ENCODE measurements around the gene ENOPH1. TPM values are rescaled to one million over a fixed set of nuclear protein-coding genes. Genes with fewer than 3 reads are reported as not detected.

Gene ENOPH1
- total and polyA plus RNA-seq, 2 of the 4 experiments (the other 2 are of a cell fraction): 18.0 to 36.0 TPM

DNA sequence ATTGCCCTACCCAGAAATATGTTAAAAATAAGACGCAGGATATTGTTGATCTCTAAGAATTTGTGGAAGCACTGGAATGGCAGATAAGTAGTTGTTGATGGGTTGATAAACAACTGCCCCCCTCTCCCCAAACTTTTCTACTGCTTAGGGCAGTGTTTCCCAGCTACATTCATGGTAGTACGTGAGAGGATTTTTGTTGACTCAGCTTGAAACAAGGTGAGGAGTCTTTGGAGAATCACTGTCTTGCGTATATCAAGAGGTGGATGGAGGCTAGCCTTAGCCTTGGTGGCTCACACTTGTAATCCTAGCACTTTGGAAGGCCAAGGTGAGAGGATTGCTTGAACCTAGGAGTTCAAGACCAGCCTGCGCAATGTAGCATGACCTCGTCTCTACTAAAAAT lies 5.7 kb downstream of the ENOPH1 start:
- no peak for DNase-seq
- H4K5ac ChIP-seq (ENCODE audit: low read depth, low read length): no peak overlapping the region
- POLR2A ChIA-PET (ENCODE audit: unreplicated experiment): no interaction called here
- intact Hi-C loops (cut with micrococcal nuclease): no loop called here
- H2AFZ ChIP-seq (replicated peaks; ENCODE audit: low read length, poor library complexity): no peak overlapping the region
- no peak overlapping the region for H2BK120ac ChIP-seq (ENCODE audit: low read depth, low read length)
- in situ Hi-C loops (cut with MboI; ENCODE audit: low sequenced_read_pairs): loop anchor here (25.0 kb wide), 1 partner anchor 601 kb away; the partner anchor contains the start of gene COPS4
- no peak overlapping the region for H4K8ac ChIP-seq (ENCODE audit: low read depth in 2 of 2, low read length in 2 of 2)
- H3K9ac ChIP-seq (ENCODE audit: low read depth, low read length): no peak overlapping the region
- no peak overlapping the region for H3K4me2 ChIP-seq (ENCODE audit: low read depth, low read length)
- dilution Hi-C loops (cut with HindIII; ENCODE audit: low sequenced_read_pairs, unreplicated experiment): no loop called here
- H3K27ac ChIP-seq (ENCODE audit: insufficient read depth, low read length): no peak overlapping the region
- H2AK5ac ChIP-seq (ENCODE audit: low read depth, low read length): no peak overlapping the region
- no peak overlapping the region for H3K4ac ChIP-seq (ENCODE audit: low read depth, low read length)
- TF ChIP-seq SMC3 (IDR thresholded peaks at IDR 0.05; ENCODE audit: low read depth, low read length) (no peak), MAFK (IDR thresholded peaks at IDR 0.05; ENCODE audit: low read depth, low read length) (peak; percentile 59)
- no peak overlapping the region for H3K56ac ChIP-seq (ENCODE audit: extremely low read depth, insufficient read depth, low read length)
- H3K36me3 ChIP-seq (ENCODE audit: control insufficient read depth, insufficient read depth, low read length): no peaks in the 10 kb centered on the region
- no peaks in the 10 kb centered on the region for H3K27me3 ChIP-seq (ENCODE audit: control insufficient read depth, insufficient read depth, low read length)
- H2BK5ac ChIP-seq (ENCODE audit: low read depth, low read length, poor library complexity, severe bottlenecking): no peak overlapping the region
- H3K9me1 ChIP-seq (ENCODE audit: insufficient read depth, low read length): peaks cover 17% of the 10 kb centered on the region
- peaks cover 3% of the 10 kb centered on the region for H3K4me1 ChIP-seq (ENCODE audit: control insufficient read depth, insufficient read depth, low read length)
- no peak for ATAC-seq (ENCODE audit: low read depth)
- no peak overlapping the region for H3K14ac ChIP-seq (replicated peaks; ENCODE audit: low read depth, low read length)
- H2BK20ac ChIP-seq (ENCODE audit: low read depth, low read length): no peak overlapping the region
- H4K20me1 ChIP-seq (ENCODE audit: insufficient read depth, low read length): peaks cover 35% of the 10 kb centered on the region
- no peaks in the 10 kb centered on the region for H3K9me3 ChIP-seq (ENCODE audit: control insufficient read depth, insufficient read depth, low read length)
- no peak overlapping the region for H4K91ac ChIP-seq (ENCODE audit: insufficient read depth, low read depth, low read length)
- BruUV-seq (replicated peaks): no TSS peak
- CTCF ChIA-PET: no interaction called here
- H3K18ac ChIP-seq (ENCODE audit: low read depth, low read length): no peak overlapping the region
- peaks cover 42 to 83% of the 10 kb centered on the region in 2 experiments for H3K79me1 ChIP-seq (ENCODE audit: low read depth in 1 of 2, low read length in 2 of 2)
- no peak overlapping the region for H2AK9ac ChIP-seq (replicated peaks; ENCODE audit: low read depth, low read length, poor library complexity)
- no peak overlapping the region for H3K23ac ChIP-seq (ENCODE audit: low read depth, low read length)
- WGBS, 2 experiments (ENCODE audit: extremely low coverage in 2 of 2, insufficient read length in 1 of 2): no CpG with 5 or more reads among the region's 5 CpGs
- H2BK15ac ChIP-seq (ENCODE audit: low read depth, low read length): no peak overlapping the region
- no peak overlapping the region for H3K4me3 ChIP-seq (ENCODE audit: insufficient read depth, low read depth, low read length)
